Endodermal cell (in vitro differentiated cells): ENCODE measurements around the gene ECM1. TPM values are rescaled to one million over a fixed set of nuclear protein-coding genes. Genes with fewer than 3 reads are reported as not detected.
A peak's percentile ranks its signal among the peaks of the same experiment; 100 is the strongest.

Experiments
- DNase-seq: peaks from one replicate; pipeline ENCODE4 v3.0.0-alpha.2; 2017
- H3K27ac ChIP-seq: 2 replicates; pipeline ENCODE4 v1.5.1; 2013; ENCODE audit warnings: mild to moderate bottlenecking, low read depth, low read length, moderate library complexity
- H3K27me3 ChIP-seq: 2 replicates; pipeline ENCODE4 v1.6.1; 2013; ENCODE audit warnings: mild to moderate bottlenecking, low read length, moderate library complexity; ENCODE audit not compliant: insufficient read depth, control insufficient read depth, poor library complexity, severe bottlenecking
- H3K36me3 ChIP-seq: 2 replicates; pipeline ENCODE4 v1.7.0; 2013; ENCODE audit warnings: mild to moderate bottlenecking, low read length, moderate library complexity; ENCODE audit not compliant: control insufficient read depth, insufficient read depth
- H3K4me1 ChIP-seq: one replicate; pipeline ENCODE4 v1.7.0; 2013; ENCODE audit warnings: low read length; ENCODE audit not compliant: control insufficient read depth, insufficient read depth
- H3K4me3 ChIP-seq: 2 replicates; pipeline ENCODE4 v1.5.1; 2013; ENCODE audit warnings: mild to moderate bottlenecking, low read length, moderate library complexity
- H3K9ac ChIP-seq: 2 replicates; pipeline ENCODE4 v1.6.1; 2013; ENCODE audit warnings: mild to moderate bottlenecking, low read length, moderate library complexity; ENCODE audit not compliant: poor library complexity, severe bottlenecking; ENCODE audit errors: extremely low read depth
- H3K9me3 ChIP-seq: 2 replicates; pipeline ENCODE4 v1.6.1; 2013; ENCODE audit warnings: mild to moderate bottlenecking, low read length, moderate library complexity; ENCODE audit not compliant: control insufficient read depth
- H3K27ac Mint-ChIP-seq: 2 replicates; pipeline ENCODE4 v1.8.0; 2020; ENCODE audit warnings: mixed read lengths
- H3K27me3 Mint-ChIP-seq: 2 replicates; pipeline ENCODE4 v1.8.0; 2021; ENCODE audit warnings: mild to moderate bottlenecking, mixed read lengths; ENCODE audit not compliant: insufficient read depth
- H3K36me3 Mint-ChIP-seq: 2 replicates; pipeline ENCODE4 v1.8.0; 2020; ENCODE audit warnings: low read depth, mixed read lengths
- H3K4me1 Mint-ChIP-seq: 2 replicates; pipeline ENCODE4 v1.8.0; 2020; ENCODE audit warnings: mixed read lengths
- H3K4me3 Mint-ChIP-seq: 2 replicates; pipeline ENCODE4 v1.8.0; 2020; ENCODE audit warnings: mild to moderate bottlenecking, moderate library complexity, mixed read lengths
- H3K9me3 Mint-ChIP-seq: 2 replicates; pipeline ENCODE4 v1.8.0; 2020; ENCODE audit warnings: mild to moderate bottlenecking, mixed read lengths
- WGBS, 2 experiments: methylation state at CpG; one replicate each; pipeline versions ENCODE4 v1.1.5 to v1.1.7; 2013; ENCODE audit warnings: missing lambda C conversion rate in 2 of 2, mixed read lengths in 1 of 2; ENCODE audit not compliant: insufficient coverage in 1 of 2, insufficient read length in 1 of 2; 5-methylcytosine and 5-hydroxymethylcytosine counted together
- total RNA-seq, 2 donors: library from RNA; stranded (reverse); fragmentation: NEBNext Ultra II Directional in 1 of 2; extraction: Animal tissue kit (Norgen Biotek cat#: 25700) in 1 of 2; gene quantifications; 2 replicates in 1 of 2; 3 replicates in 1 of 2; pipeline ENCODE4 v1.2.1, GENCODE V29; 2021
- TF ChIP-seq, protein P1 (sequence below): fragments of 200-600 bp; sonication (generic); conservative IDR thresholded peaks from 2 replicates; pipeline ENCODE4 v1.5.0; 2021; ENCODE audit warnings: antibody characterized with exemption, mild to moderate bottlenecking

Gene ECM1
- total RNA-seq, 2 donors from 2014 or later = 4.8 to 5.6 TPM

DNA sequence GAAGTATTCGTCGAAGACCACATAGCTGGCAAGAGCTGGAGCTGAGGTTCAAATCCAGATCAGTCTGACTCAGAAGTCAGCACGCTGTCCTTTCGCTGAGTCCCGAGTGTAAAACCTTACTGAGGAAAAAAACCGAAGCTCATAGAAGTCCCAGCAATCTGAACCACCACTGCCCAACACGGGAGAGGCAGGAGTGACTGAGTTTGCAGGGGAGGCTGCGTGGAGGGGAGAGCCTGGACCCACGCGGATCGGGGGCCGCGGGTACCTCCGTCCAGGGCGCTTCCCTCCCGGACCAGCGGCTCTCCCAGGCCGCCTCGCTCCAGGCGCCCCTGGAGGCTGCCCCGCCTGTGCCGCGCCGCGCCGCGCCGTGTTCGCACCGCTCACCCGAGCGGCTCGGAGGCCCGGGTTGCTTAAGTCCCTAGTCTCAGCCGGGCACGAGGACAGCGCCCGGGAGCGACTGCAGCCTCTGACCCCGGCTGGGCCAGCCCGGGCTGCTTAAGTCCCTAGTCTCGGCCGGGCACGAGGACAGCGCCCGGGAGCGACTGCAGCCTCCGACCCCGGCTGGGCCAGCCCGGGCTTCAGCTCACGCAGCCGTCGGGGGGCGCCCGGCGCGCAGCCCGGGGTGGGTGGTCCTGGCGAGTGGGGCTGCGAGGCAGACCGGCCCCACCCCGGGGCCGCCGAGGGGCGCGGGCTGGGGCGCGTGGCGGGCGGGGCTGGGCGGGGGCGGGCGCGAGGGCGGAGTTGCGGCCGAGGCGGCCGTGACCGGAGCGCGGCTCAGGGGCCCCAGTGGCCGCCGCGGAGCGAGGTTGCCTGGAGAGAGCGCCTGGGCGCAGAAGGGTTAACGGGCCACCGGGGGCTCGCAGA is 41.0 kb downstream of the ECM1 start, which contains the start of gene ADAMTSL4:
TSS of gene ADAMTSL4 (plus strand) at position 777 of the 864 bp plus-strand sequence. CDS start 2,881 bp downstream, outside the sequence.
- Histone ChIP-seq H3K27me3 (no peaks in the 10 kb centered on the region), H3K36me3 (no peaks in the 10 kb centered on the region), H3K4me1 (peaks cover 3% of the 10 kb centered on the region), H3K9me3 (no peaks in the 10 kb centered on the region), H3K4me3 (peak within 1 kb of the TSS; percentile 83), H3K27ac (no peak within 1 kb of the TSS), H3K9ac (peak within 1 kb of the TSS; percentile 44)
- WGBS, 2 experiments = 2 to 4% methylated on average over 23 to 91 of the region's 91 CpGs
- TF ChIP-seq, protein P1, sequence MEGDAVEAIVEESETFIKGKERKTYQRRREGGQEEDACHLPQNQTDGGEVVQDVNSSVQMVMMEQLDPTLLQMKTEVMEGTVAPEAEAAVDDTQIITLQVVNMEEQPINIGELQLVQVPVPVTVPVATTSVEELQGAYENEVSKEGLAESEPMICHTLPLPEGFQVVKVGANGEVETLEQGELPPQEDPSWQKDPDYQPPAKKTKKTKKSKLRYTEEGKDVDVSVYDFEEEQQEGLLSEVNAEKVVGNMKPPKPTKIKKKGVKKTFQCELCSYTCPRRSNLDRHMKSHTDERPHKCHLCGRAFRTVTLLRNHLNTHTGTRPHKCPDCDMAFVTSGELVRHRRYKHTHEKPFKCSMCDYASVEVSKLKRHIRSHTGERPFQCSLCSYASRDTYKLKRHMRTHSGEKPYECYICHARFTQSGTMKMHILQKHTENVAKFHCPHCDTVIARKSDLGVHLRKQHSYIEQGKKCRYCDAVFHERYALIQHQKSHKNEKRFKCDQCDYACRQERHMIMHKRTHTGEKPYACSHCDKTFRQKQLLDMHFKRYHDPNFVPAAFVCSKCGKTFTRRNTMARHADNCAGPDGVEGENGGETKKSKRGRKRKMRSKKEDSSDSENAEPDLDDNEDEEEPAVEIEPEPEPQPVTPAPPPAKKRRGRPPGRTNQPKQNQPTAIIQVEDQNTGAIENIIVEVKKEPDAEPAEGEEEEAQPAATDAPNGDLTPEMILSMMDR = peak; percentile 55
- H3K4me1 Mint-ChIP-seq = peaks cover 9% of the 10 kb centered on the region
- H3K36me3 Mint-ChIP-seq = no peaks in the 10 kb centered on the region
- H3K4me3 Mint-ChIP-seq = peak within 1 kb of the TSS; percentile 58
- H3K27me3 Mint-ChIP-seq = peaks cover 27% of the 10 kb centered on the region
- peak within 1 kb of the TSS; percentile 80 for H3K27ac Mint-ChIP-seq
- no peaks in the 10 kb centered on the region for H3K9me3 Mint-ChIP-seq
- DNase-seq = peak; percentile 87

DNA sequence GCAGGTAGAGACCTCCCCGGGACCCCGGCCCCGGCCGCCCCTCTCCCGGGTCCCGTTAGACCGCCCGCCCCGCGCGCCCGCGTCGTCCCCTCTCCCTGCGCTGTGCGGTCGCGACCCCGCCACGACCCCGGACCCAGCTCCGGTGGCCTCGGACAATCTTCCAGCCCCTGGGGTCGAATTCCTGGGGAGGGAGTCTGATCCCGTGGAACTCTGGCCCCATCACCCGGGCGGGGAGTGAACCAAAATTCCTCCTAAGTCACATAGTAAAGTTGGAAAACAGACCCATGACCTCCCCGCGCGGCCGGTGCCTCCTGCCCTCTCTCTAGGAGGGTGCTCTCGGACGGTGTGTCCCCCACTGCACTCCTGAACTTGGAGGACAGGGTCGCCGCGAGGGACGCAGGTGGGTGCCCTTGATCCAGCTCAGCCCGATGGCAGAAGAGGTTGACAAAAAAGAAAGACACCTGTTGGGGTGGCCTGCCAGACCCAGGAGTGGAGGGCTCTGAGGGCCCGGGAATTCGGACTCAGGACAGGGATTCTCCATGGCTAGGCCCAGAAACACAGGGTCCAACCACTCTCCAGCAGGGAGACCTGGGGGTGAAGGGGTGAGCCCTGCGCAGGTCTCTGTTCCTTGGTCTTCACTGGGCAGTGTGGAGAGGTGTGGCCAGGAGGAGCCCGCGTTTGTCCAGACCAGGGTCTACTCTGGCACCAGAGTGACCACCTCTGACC is 41.8 kb downstream of the ECM1 start:
- peak; percentile 78 for DNase-seq
- H3K27ac Mint-ChIP-seq = peak overlapping the region; percentile 80
- H3K27ac ChIP-seq = no peak overlapping the region

More for the DNA sequence above, 41.8 kb downstream of the ECM1 start:
- WGBS, 2 experiments = 29 to 49% methylated on average over 16 to 43 of the region's 43 CpGs
- Histone ChIP-seq H3K9ac (no peak overlapping the region), H3K4me3 (peak overlapping the region; percentile 60), H3K9me3 (no peaks in the 10 kb centered on the region), H3K27me3 (no peaks in the 10 kb centered on the region), H3K36me3 (no peaks in the 10 kb centered on the region), H3K4me1 (peaks cover 3% of the 10 kb centered on the region)
- peaks cover 27% of the 10 kb centered on the region for H3K27me3 Mint-ChIP-seq
- H3K4me1 Mint-ChIP-seq = peaks cover 8% of the 10 kb centered on the region
- peak overlapping the region; percentile 58 for H3K4me3 Mint-ChIP-seq
- TF ChIP-seq, protein P1 = no peak
- H3K36me3 Mint-ChIP-seq = no peaks in the 10 kb centered on the region
- H3K9me3 Mint-ChIP-seq = no peaks in the 10 kb centered on the region
